ENCODE results near the gene MEMO1.
A peak's percentile ranks its signal among the peaks of the same experiment; 100 is the strongest.
"Not testable (repeated sequence)": the region's sequence is repeated elsewhere in the genome, so short reads cannot be mapped to it uniquely, and the experiment has no call there.

Gene MEMO1

GRCh38 chr2:31983762-31984467 lies 26.9 kb downstream of the MEMO1 start:
- Mint-ChIP-seq H3K27me3 (no peaks in the 10 kb centered on the region), H3K9me3 (no peaks in the 10 kb centered on the region), H3K4me3 (no peak overlapping the region), H3K27ac (no peak overlapping the region), H3K36me3 (ENCODE audit: low read depth) (peaks cover 9% of the 10 kb centered on the region), H3K4me1 (ENCODE audit: low read depth) (peaks cover 39% of the 10 kb centered on the region)

- no peaks in the 10 kb centered on the region for H3K27me3 Mint-ChIP-seq
These were observed 30.0 kb downstream of the MEMO1 start for GRCh38 chr2:31980674-31981356.

GRCh38 chr2:31979956-31980355 lies 30.9 kb downstream of the MEMO1 start:
- Mint-ChIP-seq H3K27ac (no peak overlapping the region), H3K4me3 (no peak overlapping the region), H3K9me3 (no peaks in the 10 kb centered on the region), H3K36me3 (ENCODE audit: low read depth) (peaks cover 9% of the 10 kb centered on the region), H3K4me1 (ENCODE audit: low read depth) (peaks cover 36% of the 10 kb centered on the region), H3K27me3 (no peaks in the 10 kb centered on the region)

More at GRCh38 chr2:31980674-31981356, 30.0 kb downstream of the MEMO1 start:
- H3K9me3 Mint-ChIP-seq: no peaks in the 10 kb centered on the region
- peaks cover 9% of the 10 kb centered on the region for H3K36me3 Mint-ChIP-seq (ENCODE audit: low read depth)
- peaks cover 32% of the 10 kb centered on the region for H3K4me1 Mint-ChIP-seq (ENCODE audit: low read depth)
- H3K4me3 Mint-ChIP-seq: no peak overlapping the region
- peak overlapping the region; percentile 42 for H3K27ac Mint-ChIP-seq

- no peak overlapping the region for H3K27ac Mint-ChIP-seq
- H3K36me3 Mint-ChIP-seq (ENCODE audit: low read depth): peaks cover 5% of the 10 kb centered on the region
- H3K4me1 Mint-ChIP-seq (ENCODE audit: low read depth): peaks cover 35% of the 10 kb centered on the region
- no peak overlapping the region for H3K4me3 Mint-ChIP-seq
- H3K9me3 Mint-ChIP-seq: no peaks in the 10 kb centered on the region
- no peaks in the 10 kb centered on the region for H3K27me3 Mint-ChIP-seq
These were observed 31.8 kb downstream of the MEMO1 start for GRCh38 chr2:31979018-31979417.

- Mint-ChIP-seq H3K4me1 (ENCODE audit: low read depth) (peaks cover 34% of the 10 kb centered on the region), H3K36me3 (ENCODE audit: low read depth) (no peaks in the 10 kb centered on the region), H3K27me3 (no peaks in the 10 kb centered on the region), H3K27ac (no peak overlapping the region), H3K9me3 (no peaks in the 10 kb centered on the region), H3K4me3 (no peak overlapping the region)
These were observed 32.4 kb downstream of the MEMO1 start for GRCh38 chr2:31978436-31978835.

- no peak overlapping the region for H3K27ac Mint-ChIP-seq
- no peak overlapping the region for H3K4me3 Mint-ChIP-seq
- H3K36me3 Mint-ChIP-seq (ENCODE audit: low read depth): no peaks in the 10 kb centered on the region
These were observed 37.1 kb downstream of the MEMO1 start for GRCh38 chr2:31973665-31974064.

GRCh38 chr2:31972059-31972458 lies 38.7 kb downstream of the MEMO1 start:
- Mint-ChIP-seq H3K27me3 (no peaks in the 10 kb centered on the region), H3K4me1 (ENCODE audit: low read depth) (peaks cover 25% of the 10 kb centered on the region), H3K4me3 (no peak overlapping the region), H3K9me3 (no peaks in the 10 kb centered on the region), H3K27ac (no peak overlapping the region), H3K36me3 (ENCODE audit: low read depth) (no peaks in the 10 kb centered on the region)

More at GRCh38 chr2:31973665-31974064, 37.1 kb downstream of the MEMO1 start:
- Mint-ChIP-seq H3K4me1 (ENCODE audit: low read depth) (peaks cover 28% of the 10 kb centered on the region), H3K27me3 (no peaks in the 10 kb centered on the region), H3K9me3 (no peaks in the 10 kb centered on the region)

- no peaks in the 10 kb centered on the region for H3K9me3 Mint-ChIP-seq
- H3K27me3 Mint-ChIP-seq: no peaks in the 10 kb centered on the region
- peaks cover 20% of the 10 kb centered on the region for H3K4me1 Mint-ChIP-seq (ENCODE audit: low read depth)
- no peak overlapping the region for H3K4me3 Mint-ChIP-seq
- no peak overlapping the region for H3K27ac Mint-ChIP-seq
- peaks cover 2% of the 10 kb centered on the region for H3K36me3 Mint-ChIP-seq (ENCODE audit: low read depth)
These were observed 41.6 kb downstream of the MEMO1 start for GRCh38 chr2:31969178-31969577.

GRCh38 chr2:31967790-31968189 lies 43.0 kb downstream of the MEMO1 start:
- no peak overlapping the region for H3K27ac Mint-ChIP-seq
- peaks cover 23% of the 10 kb centered on the region for H3K4me1 Mint-ChIP-seq (ENCODE audit: low read depth)
- no peaks in the 10 kb centered on the region for H3K9me3 Mint-ChIP-seq
- H3K27me3 Mint-ChIP-seq: no peaks in the 10 kb centered on the region
- H3K4me3 Mint-ChIP-seq: no peak overlapping the region
- H3K36me3 Mint-ChIP-seq (ENCODE audit: low read depth): peaks cover 4% of the 10 kb centered on the region

GRCh38 chr2:31966402-31966801 lies 44.4 kb downstream of the MEMO1 start:
- H3K9me3 Mint-ChIP-seq; H3K27me3 Mint-ChIP-seq; H3K27ac Mint-ChIP-seq; H3K4me3 Mint-ChIP-seq; H3K36me3 Mint-ChIP-seq (ENCODE audit: low read depth): not testable (repeated sequence)
- H3K4me1 Mint-ChIP-seq (ENCODE audit: low read depth): peaks cover 24% of the 10 kb centered on the region

GRCh38 chr2:31965094-31965493 lies 45.7 kb downstream of the MEMO1 start:
- Mint-ChIP-seq H3K9me3 (no peaks in the 10 kb centered on the region), H3K27ac (no peak overlapping the region), H3K4me1 (ENCODE audit: low read depth) (peaks cover 32% of the 10 kb centered on the region), H3K4me3 (no peak overlapping the region), H3K36me3 (ENCODE audit: low read depth) (peaks cover 4% of the 10 kb centered on the region), H3K27me3 (no peaks in the 10 kb centered on the region)

GRCh38 chr2:31962757-31963361 lies 47.9 kb downstream of the MEMO1 start:
- Mint-ChIP-seq H3K9me3 (no peaks in the 10 kb centered on the region), H3K4me3 (no peak overlapping the region), H3K27me3 (no peaks in the 10 kb centered on the region), H3K36me3 (ENCODE audit: low read depth) (peaks cover 9% of the 10 kb centered on the region), H3K27ac (no peak overlapping the region), H3K4me1 (ENCODE audit: low read depth) (peaks cover 51% of the 10 kb centered on the region)

- H3K27ac Mint-ChIP-seq: peak overlapping the region; percentile 46
- peaks cover 60% of the 10 kb centered on the region for H3K4me1 Mint-ChIP-seq (ENCODE audit: low read depth)
- H3K27me3 Mint-ChIP-seq: no peaks in the 10 kb centered on the region
- no peak overlapping the region for H3K4me3 Mint-ChIP-seq
- no peaks in the 10 kb centered on the region for H3K9me3 Mint-ChIP-seq
- peaks cover 30% of the 10 kb centered on the region for H3K36me3 Mint-ChIP-seq (ENCODE audit: low read depth)
These were observed 52.6 kb downstream of the MEMO1 start for GRCh38 chr2:31958140-31958717.

- H3K9me3 Mint-ChIP-seq: no peaks in the 10 kb centered on the region
These were observed 53.3 kb downstream of the MEMO1 start for GRCh38 chr2:31957354-31958139.

More at GRCh38 chr2:31957354-31958139, 53.3 kb downstream of the MEMO1 start:
- no peak overlapping the region for H3K4me3 Mint-ChIP-seq
- peaks cover 53% of the 10 kb centered on the region for H3K4me1 Mint-ChIP-seq (ENCODE audit: low read depth)
- H3K27ac Mint-ChIP-seq: peak overlapping the region; percentile 46
- no peaks in the 10 kb centered on the region for H3K27me3 Mint-ChIP-seq
- H3K36me3 Mint-ChIP-seq (ENCODE audit: low read depth): peaks cover 30% of the 10 kb centered on the region

Data from stimulated activated naive CD8-positive, alpha-beta T cell treated with anti-CD3 and anti-CD28 coated beads, Interleukin-15, Interleukin-2, amounts not matched to agents 100 ng/mL and 50 ng/mL, for 24 hours (primary cell).